K562 (cell line): ENCODE results near the gene STIM1. TPM values are rescaled to one million over a fixed set of nuclear protein-coding genes. Genes with fewer than 3 reads are reported as not detected.

Experiments
- CBFB ChIP-seq: sonication (generic); formaldehyde crosslinking; IDR thresholded peaks from 2 replicates; pipeline ENCODE4 v1.4.0; 2020; ENCODE audit warnings: mild to moderate bottlenecking, missing genetic modification reagents
- CBX5 ChIP-seq: IDR thresholded peaks from 2 replicates; pipeline ENCODE4 v1.6.1; 2014; ENCODE audit warnings: low read depth, borderline replicate concordance
- DMBX1 ChIP-seq: fragments of 250-450 bp; sonication (Bioruptor Pico); IDR thresholded peaks from 2 replicates; pipeline ENCODE4 v1.8.0; 2022; ENCODE audit warnings: inconsistent platforms, mild to moderate bottlenecking, moderate library complexity, borderline replicate concordance
- HDAC1 ChIP-seq, 2 experiments: fragments of 450-650 bp; IDR thresholded peaks; 2 replicates each; pipeline ENCODE4 v1.6.1; 2016 to 2017; ENCODE audit warnings: inconsistent platforms in 1 of 2, mild to moderate bottlenecking in 1 of 2, moderate library complexity in 1 of 2
- HNRNPLL ChIP-seq: fragments of 200-400 bp; formaldehyde crosslinking; IDR thresholded peaks from 2 replicates; pipeline ENCODE4 v1.6.1; 2017; ENCODE audit warnings: low read length, low read depth, mild to moderate bottlenecking; ENCODE audit not compliant: poor library complexity, severe bottlenecking
- KHSRP ChIP-seq: fragments of 450-650 bp; IDR thresholded peaks from 2 replicates; pipeline ENCODE4 v1.6.1; 2017
- MAFG ChIP-seq: fragments of 450-650 bp; conservative IDR thresholded peaks from 2 replicates; pipeline ENCODE4 v1.6.1; 2016; ENCODE audit warnings: missing genetic modification characterization, missing compliant biosample characterization
- MAX ChIP-seq: sonication (generic); formaldehyde crosslinking; IDR thresholded peaks from 2 replicates; pipeline ENCODE4 v1.9.0; 2022; ENCODE audit warnings: mild to moderate bottlenecking, missing genetic modification reagents
- MTA3 ChIP-seq: fragments of 450-650 bp; formaldehyde crosslinking; IDR thresholded peaks from 2 replicates; pipeline ENCODE4 v1.6.1; 2017; ENCODE audit warnings: mild to moderate bottlenecking, borderline replicate concordance
- PKNOX1 ChIP-seq: fragments of 450-650 bp; IDR thresholded peaks from 2 replicates; pipeline ENCODE4 v1.6.1; 2016
- RNF219 ChIP-seq: fragments of 250-450 bp; sonication (Bioruptor Pico); IDR thresholded peaks from 2 replicates; pipeline ENCODE4 v1.5.0; 2022; ENCODE audit warnings: mild to moderate bottlenecking
- SIN3A ChIP-seq, 2 experiments: fragments of 150-350 bp in 1 of 2; IDR thresholded peaks; 2 replicates each; pipeline ENCODE4 v1.6.1; 2011 to 2016; ENCODE audit warnings: borderline replicate concordance in 2 of 2, low read depth in 2 of 2, low read length in 2 of 2, mild to moderate bottlenecking in 2 of 2, moderate library complexity in 2 of 2; ENCODE audit not compliant: control insufficient read depth in 1 of 2
- ZKSCAN3 ChIP-seq: fragments of 250-450 bp; sonication (Bioruptor Pico); IDR thresholded peaks from 2 replicates; pipeline ENCODE4 v1.4.0; 2020
- ZNF121 ChIP-seq: sonication (generic); formaldehyde crosslinking; conservative IDR thresholded peaks from 2 replicates; pipeline ENCODE4 v1.8.0; 2022; ENCODE audit warnings: missing genetic modification reagents
- ZNF384 ChIP-seq: IDR thresholded peaks from 2 replicates; pipeline ENCODE4 v1.6.1; 2012; ENCODE audit warnings: low read depth, low read length, improper control_type of control experiment
- ZNF431 ChIP-seq: sonication (generic); formaldehyde crosslinking; IDR thresholded peaks from 2 replicates; pipeline ENCODE4 v1.8.0; 2022; ENCODE audit warnings: mild to moderate bottlenecking, missing genetic modification reagents
- polyA plus RNA-seq, 8 experiments: library from polyadenylated mRNA; depleted of rRNA in 4 of 8; stranded (reverse) in 5 of 8; unstranded in 3 of 8; fragments of >200 nt; fragmentation: Nextera tagmentation in 2 of 8; fragmentation: Illumina TruSeq in 1 of 8; extraction: Ambion mirVana in 2 of 8; extraction: Trizol in 1 of 8; gene quantifications; 2 replicates each; pipeline versions ENCODE4 v1.2.1 to v1.2.3, GENCODE V29; 2011 to 2014; ENCODE audit warnings: inconsistent platforms in 1 of 8, missing spikeins in 1 of 8
- total RNA-seq, 7 experiments: library from RNA; depleted of rRNA in 6 of 7; stranded (reverse); fragments of >200 nt in 6 of 7; fragmentation: Illumina TruSeq in 2 of 7; extraction: Trizol in 2 of 7; gene quantifications; 2 replicates each; pipeline versions ENCODE4 v1.2.1 to v1.2.3, GENCODE V29; 2011 to 2021; ENCODE audit warnings: low replicate concordance in 1 of 7
- TF ChIP-seq, protein P1 (sequence below), 2 experiments: fragments of 150-350 bp in 1 of 2; IDR thresholded peaks; 2 replicates each; pipeline ENCODE4 v1.6.1; 2012 to 2016; ENCODE audit warnings: low read depth in 2 of 2, low read length in 2 of 2, mild to moderate bottlenecking in 1 of 2, moderate library complexity in 1 of 2
- TF ChIP-seq, protein P2 (sequence below): fragments of 450-650 bp; IDR thresholded peaks from 2 replicates; pipeline ENCODE4 v1.7.1; 2018; ENCODE audit warnings: mild to moderate bottlenecking, low read depth; ENCODE audit not compliant: partially characterized antibody

Gene STIM1
- total and polyA plus RNA-seq, 9 of the 15 experiments (the other 6 are each of a cell fraction or from before 2014, with no cell fraction given): 7.7 to 50.5 (median 22.5) TPM

- peak; percentile 67; the same call in 1 of the 2 replicates for TF ChIP-seq MTA3
- TF ChIP-seq MAX (CRISPR knock-in tag): no peak
- TF ChIP-seq, protein P1, sequence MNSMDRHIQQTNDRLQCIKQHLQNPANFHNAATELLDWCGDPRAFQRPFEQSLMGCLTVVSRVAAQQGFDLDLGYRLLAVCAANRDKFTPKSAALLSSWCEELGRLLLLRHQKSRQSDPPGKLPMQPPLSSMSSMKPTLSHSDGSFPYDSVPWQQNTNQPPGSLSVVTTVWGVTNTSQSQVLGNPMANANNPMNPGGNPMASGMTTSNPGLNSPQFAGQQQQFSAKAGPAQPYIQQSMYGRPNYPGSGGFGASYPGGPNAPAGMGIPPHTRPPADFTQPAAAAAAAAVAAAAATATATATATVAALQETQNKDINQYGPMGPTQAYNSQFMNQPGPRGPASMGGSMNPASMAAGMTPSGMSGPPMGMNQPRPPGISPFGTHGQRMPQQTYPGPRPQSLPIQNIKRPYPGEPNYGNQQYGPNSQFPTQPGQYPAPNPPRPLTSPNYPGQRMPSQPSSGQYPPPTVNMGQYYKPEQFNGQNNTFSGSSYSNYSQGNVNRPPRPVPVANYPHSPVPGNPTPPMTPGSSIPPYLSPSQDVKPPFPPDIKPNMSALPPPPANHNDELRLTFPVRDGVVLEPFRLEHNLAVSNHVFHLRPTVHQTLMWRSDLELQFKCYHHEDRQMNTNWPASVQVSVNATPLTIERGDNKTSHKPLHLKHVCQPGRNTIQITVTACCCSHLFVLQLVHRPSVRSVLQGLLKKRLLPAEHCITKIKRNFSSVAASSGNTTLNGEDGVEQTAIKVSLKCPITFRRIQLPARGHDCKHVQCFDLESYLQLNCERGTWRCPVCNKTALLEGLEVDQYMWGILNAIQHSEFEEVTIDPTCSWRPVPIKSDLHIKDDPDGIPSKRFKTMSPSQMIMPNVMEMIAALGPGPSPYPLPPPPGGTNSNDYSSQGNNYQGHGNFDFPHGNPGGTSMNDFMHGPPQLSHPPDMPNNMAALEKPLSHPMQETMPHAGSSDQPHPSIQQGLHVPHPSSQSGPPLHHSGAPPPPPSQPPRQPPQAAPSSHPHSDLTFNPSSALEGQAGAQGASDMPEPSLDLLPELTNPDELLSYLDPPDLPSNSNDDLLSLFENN (IDR thresholded peaks at IDR 0.05; ENCODE audit: low read depth in 2 of 2, low read length in 2 of 2): no peak
- TF ChIP-seq RNF219 (CRISPR knock-in tag): no peak
- TF ChIP-seq HNRNPLL: no peak
- TF ChIP-seq ZNF384: no peak
- peak in 1 of 2 experiments; percentile 63; a peak in 1 of 4 replicates for TF ChIP-seq HDAC1 (IDR thresholded peaks at IDR 0.05)
- TF ChIP-seq CBX5: peak; percentile 98
- 0 out of 2 replicates have a peak, but pooled peaks have one; percentile 6 for TF ChIP-seq MAFG (tag)
- no peak for TF ChIP-seq CBFB (CRISPR knock-in tag)
- no peak for TF ChIP-seq DMBX1 (CRISPR knock-in tag)
- TF ChIP-seq, protein P2, sequence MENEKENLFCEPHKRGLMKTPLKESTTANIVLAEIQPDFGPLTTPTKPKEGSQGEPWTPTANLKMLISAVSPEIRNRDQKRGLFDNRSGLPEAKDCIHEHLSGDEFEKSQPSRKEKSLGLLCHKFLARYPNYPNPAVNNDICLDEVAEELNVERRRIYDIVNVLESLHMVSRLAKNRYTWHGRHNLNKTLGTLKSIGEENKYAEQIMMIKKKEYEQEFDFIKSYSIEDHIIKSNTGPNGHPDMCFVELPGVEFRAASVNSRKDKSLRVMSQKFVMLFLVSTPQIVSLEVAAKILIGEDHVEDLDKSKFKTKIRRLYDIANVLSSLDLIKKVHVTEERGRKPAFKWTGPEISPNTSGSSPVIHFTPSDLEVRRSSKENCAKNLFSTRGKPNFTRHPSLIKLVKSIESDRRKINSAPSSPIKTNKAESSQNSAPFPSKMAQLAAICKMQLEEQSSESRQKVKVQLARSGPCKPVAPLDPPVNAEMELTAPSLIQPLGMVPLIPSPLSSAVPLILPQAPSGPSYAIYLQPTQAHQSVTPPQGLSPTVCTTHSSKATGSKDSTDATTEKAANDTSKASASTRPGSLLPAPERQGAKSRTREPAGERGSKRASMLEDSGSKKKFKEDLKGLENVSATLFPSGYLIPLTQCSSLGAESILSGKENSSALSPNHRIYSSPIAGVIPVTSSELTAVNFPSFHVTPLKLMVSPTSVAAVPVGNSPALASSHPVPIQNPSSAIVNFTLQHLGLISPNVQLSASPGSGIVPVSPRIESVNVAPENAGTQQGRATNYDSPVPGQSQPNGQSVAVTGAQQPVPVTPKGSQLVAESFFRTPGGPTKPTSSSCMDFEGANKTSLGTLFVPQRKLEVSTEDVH: peak; percentile 37
- no peak for TF ChIP-seq ZKSCAN3 (CRISPR knock-in tag)
- TF ChIP-seq KHSRP: no peak
- TF ChIP-seq PKNOX1: no peak
- TF ChIP-seq SIN3A (IDR thresholded peaks at IDR 0.05; ENCODE audit: borderline replicate concordance in 2 of 2, control insufficient read depth in 1 of 2, low read depth in 2 of 2, low read length in 2 of 2): no peak
- TF ChIP-seq ZNF121 (CRISPR knock-in tag): no peak
- no peak for TF ChIP-seq ZNF431
These were observed 138.7 kb downstream of the STIM1 start (continued) for GRCh38 chr11:3994030-3994640.
